ENCODE results near the gene RPL18. TPM values are rescaled to one million over a fixed set of nuclear protein-coding genes. Genes with fewer than 3 reads are reported as not detected.
A peak's percentile ranks its signal among the peaks of the same experiment; 100 is the strongest.

RPL18 gene
- 1,000 to 10,000 TPM in 5 of 6 donors, 100 to 1,000 TPM in 1; 950 to 1,930 (median 1,443) TPM for total RNA-seq

DNA sequence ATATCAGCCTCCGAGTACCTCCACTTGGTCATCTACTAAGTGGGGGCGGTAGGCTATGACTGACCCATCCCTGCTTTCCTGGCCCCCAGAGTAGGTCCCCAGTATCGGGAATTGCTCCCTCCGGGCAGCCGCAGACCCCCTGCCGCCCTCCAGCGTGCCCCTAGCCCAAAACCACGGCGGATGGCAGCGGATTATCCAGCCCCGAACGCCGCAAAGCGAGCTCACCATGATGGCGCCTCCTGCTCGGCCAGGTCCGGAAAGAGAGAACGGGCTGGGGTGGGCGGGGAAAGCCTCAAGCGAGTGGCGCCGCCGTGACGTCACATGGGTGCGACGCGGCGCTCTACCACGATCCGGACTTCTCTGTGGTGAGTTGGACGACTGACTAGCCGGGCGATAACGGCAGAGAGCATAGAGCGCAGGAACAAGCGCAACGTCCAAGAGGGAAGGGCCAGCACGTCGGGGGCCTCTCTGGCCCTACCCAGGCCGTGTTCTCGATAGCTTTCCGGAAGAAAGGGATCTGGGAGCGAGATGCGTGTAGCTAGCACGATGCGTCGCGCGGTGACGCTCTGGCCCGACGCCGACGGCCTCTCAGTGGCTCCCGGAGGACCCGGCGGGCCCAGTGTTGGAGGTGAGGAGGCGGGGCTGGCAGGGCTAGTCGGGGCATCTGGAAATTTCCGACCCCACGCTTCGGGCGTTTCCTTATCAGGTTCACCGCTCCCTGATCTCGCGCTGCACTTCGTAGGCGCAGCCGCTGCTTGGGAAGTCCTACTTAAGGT, at the start of gene RPL18, which contains the start of gene SPHK2:
RPL18 (minus strand) TSS at position 263 of the 776 bp plus-strand sequence; CDS start at position 228, 35 bp downstream.
SPHK2 (plus strand) TSS at position 591 of the 776 bp plus-strand sequence. CDS start 1,009 bp downstream, outside the sequence.
- Histone ChIP-seq H3K36me3 (peaks cover 15 to 40% (median 28%) of the 10 kb centered on the region in 4 donors), H3K4me1 (peaks cover 44 to 70% (median 51%) of the 10 kb centered on the region in 4 donors), H3K4me3 (peak within 1 kb of the TSS; percentile 63 to 88 (median 73)), H3K27me3 (no peaks in the 10 kb centered on the region), H3K27ac (peak within 1 kb of the TSS; percentile 84 to 94 (median 93)), H3K9me3 (no peaks in the 10 kb centered on the region)
- ATAC-seq (ENCODE audit: low FRiP score in 2 of 2) (peak; percentile 94 to 96), DNase-seq (peak; percentile 99)
- 0 to 1% methylated on average over 21 to 50 of the region's 69 CpGs for WGBS, 2 donors
- TF ChIP-seq POLR2A (IDR thresholded peaks at IDR 0.05) = peak; percentile 65 to 92 (median 86)
- peak in 1 of 6 experiments; percentile 33 for TF ChIP-seq CTCF (IDR thresholded peaks at IDR 0.05)
- TF ChIP-seq EP300 (IDR thresholded peaks at IDR 0.05) = peak in 1 of 4 donors; percentile 78
- peak; percentile 93 to 94 for TF ChIP-seq POLR2AphosphoS5 (IDR thresholded peaks at IDR 0.05)

DNA sequence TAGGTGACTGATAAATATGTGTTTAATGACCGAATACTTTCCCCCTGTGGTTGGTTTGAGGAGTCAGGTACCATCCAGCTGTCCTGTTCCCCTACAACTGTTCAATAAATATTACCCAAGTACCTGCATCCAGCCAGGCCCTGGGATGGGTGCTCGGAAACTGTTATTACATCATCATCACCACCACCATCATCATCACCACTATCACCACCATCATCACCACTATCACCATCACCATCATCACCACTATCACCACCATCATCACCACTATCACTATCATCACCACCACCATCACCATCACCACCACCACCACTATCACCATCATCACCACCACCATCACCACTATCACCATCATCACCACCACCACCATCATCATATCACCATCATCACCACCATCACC, 49.8 kb upstream of the RPL18 start:
- ATAC-seq (ENCODE audit: low FRiP score in 2 of 2) = no peak
- WGBS, 2 donors = 91 to 96% methylated on average over 2 of the region's 2 CpGs

GRCh38 chr19:48668332-48668731, 49.4 kb upstream of the RPL18 start:
- 84 to 92% methylated on average over 3 of the region's 3 CpGs for WGBS, 2 donors
- no peaks in the 10 kb centered on the region for H3K9me3 ChIP-seq
- ATAC-seq (ENCODE audit: low FRiP score in 2 of 2) = no peak
- H3K36me3 ChIP-seq = no peaks in the 10 kb centered on the region
- H3K4me3 ChIP-seq = no peak overlapping the region
- H3K27ac ChIP-seq = no peak overlapping the region
- no peaks in the 10 kb centered on the region for H3K27me3 ChIP-seq
- no peak for DNase-seq
- no peaks in the 10 kb centered on the region for H3K4me1 ChIP-seq
- TF ChIP-seq CTCF (IDR thresholded peaks at IDR 0.05) (no peak), POLR2AphosphoS5 (IDR thresholded peaks at IDR 0.05) (no peak), POLR2A (IDR thresholded peaks at IDR 0.05) (no peak), EP300 (IDR thresholded peaks at IDR 0.05) (no peak)

More for the DNA sequence above, 49.8 kb upstream of the RPL18 start:
- no peaks in the 10 kb centered on the region for H3K27me3 ChIP-seq
- no peaks in the 10 kb centered on the region for H3K9me3 ChIP-seq
- no peak for DNase-seq
- no peaks in the 10 kb centered on the region for H3K36me3 ChIP-seq
- H3K4me3 ChIP-seq = no peak overlapping the region
- no peak overlapping the region for H3K27ac ChIP-seq
- TF ChIP-seq CTCF (IDR thresholded peaks at IDR 0.05) (no peak), POLR2AphosphoS5 (IDR thresholded peaks at IDR 0.05) (no peak), POLR2A (IDR thresholded peaks at IDR 0.05) (no peak), EP300 (IDR thresholded peaks at IDR 0.05) (no peak)
- H3K4me1 ChIP-seq = no peaks in the 10 kb centered on the region

- no peak for ATAC-seq (ENCODE audit: low FRiP score in 2 of 2)
Observed at GRCh38 chr19:48665786-48666185, 46.8 kb upstream of the RPL18 start.

More at GRCh38 chr19:48665786-48666185, 46.8 kb upstream of the RPL18 start:
- H3K27me3 ChIP-seq = no peaks in the 10 kb centered on the region
- H3K27ac ChIP-seq = no peak overlapping the region
- no peak for TF ChIP-seq POLR2A (IDR thresholded peaks at IDR 0.05)
- no peak for TF ChIP-seq POLR2AphosphoS5 (IDR thresholded peaks at IDR 0.05)
- no peak for TF ChIP-seq EP300 (IDR thresholded peaks at IDR 0.05)
- no peak for TF ChIP-seq CTCF (IDR thresholded peaks at IDR 0.05)
- DNase-seq = no peak
- no peaks in the 10 kb centered on the region for H3K36me3 ChIP-seq
- H3K4me1 ChIP-seq = peaks cover 4 to 10% (median 5%) of the 10 kb centered on the region in 4 donors
- no peaks in the 10 kb centered on the region for H3K9me3 ChIP-seq
- WGBS, 2 donors = 90% methylated on average over 6 of the region's 6 CpGs
- no peak overlapping the region for H3K4me3 ChIP-seq
